ENCODE results near the gene CGB2.
"Not testable (repeated sequence)": the region's sequence is repeated elsewhere in the genome, so short reads cannot be mapped to it uniquely, and the experiment has no call there.

The CGB2 gene

DNA sequence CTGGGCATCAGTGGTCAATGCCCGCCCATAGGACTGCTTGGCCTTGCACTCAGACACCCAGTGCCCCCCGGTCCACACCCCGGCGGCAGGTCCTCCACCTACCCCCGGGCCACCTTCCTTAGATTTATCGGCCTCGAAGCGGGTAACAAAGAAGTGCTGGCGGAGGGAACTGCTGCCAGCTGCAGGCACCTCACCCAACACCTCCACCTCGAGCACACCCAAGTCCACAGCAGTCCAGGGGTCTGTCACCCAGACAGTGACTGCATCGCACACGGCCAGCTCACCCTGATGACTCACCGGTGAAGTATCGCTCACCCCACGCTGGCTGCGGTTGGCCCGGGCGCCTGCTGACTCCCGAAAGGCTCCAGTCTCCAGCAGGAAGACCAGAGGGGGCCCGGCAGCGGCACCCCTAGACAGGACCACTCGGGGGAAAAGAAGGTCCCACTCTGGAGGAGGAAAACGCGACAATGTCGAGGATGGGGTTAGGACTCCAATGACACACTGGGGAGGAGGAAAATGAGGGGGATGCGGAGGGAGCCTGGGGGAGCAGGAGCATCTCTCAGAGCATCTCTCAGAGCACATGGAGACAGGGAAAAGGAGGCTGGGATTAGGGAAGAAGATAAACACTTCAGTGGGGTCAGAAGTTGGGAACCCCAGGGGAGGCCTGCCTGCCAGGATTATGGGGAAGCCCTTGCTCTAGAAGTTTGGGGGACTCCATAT lies 7.0 kb downstream of the CGB2 start:
- not testable (repeated sequence) for DNase-seq

DNA sequence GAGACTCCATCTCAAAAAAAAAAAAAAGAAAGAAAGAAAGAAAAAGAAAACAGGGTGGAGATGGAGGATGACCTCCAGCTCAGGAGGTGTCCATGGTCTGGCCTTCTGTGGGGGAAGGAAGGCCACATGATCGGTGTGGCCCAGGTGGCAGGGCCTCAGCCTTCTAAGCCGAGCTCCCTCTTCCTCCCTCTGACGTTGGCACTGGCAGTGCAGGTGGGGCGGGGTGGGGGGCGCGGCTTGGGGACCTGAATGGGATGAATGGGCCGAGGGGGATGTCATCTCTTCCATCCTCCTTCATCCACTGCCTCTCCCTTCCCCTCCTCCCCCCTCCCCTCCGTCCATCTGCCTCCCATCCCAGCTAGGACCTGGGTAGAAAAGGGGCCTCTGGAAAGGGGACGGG lies 8.0 kb downstream of the CGB2 start:
- not testable (repeated sequence) for DNase-seq

DNA sequence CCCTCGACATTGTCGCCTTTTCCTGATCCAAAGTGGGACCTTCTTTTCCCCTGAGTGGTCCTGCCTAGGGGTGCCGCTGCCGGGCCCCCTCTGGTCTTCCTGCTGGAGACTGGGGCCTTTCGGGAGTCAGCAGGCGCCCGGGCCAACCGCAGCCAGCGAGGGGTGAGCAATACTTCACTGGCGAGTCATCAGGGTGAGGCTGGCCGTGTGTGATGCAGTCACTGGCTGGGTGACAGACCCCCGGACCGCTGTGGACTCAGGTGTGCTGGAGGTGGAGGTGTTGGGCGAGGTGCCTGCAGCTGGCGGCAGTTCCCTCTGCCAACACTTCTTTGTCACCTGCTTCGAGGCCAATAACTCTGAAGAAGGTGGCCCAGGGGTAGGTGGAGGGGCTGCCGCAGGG lies 10.5 kb downstream of the CGB2 start:
- DNase-seq = no peak

DNA sequence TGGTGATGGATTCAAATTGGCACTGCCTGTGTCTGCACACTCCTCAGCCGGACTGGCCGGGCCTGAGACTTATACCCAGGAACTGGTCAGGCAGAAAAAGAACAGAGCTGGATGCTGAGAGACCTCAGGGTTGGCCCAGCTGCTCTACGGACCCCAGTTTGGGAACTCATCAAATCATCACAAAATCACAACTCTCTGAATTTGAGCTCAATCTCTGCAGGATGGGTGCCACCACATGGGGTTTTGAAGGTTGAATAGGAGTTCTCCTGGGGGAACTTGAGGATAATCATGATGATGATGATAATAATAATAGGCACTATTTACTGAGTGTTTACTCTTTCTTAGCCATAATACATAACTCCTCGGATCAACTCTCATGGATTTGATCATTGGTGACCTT lies 11.0 kb downstream of the CGB2 start:
- not testable (repeated sequence) for DNase-seq

DNA sequence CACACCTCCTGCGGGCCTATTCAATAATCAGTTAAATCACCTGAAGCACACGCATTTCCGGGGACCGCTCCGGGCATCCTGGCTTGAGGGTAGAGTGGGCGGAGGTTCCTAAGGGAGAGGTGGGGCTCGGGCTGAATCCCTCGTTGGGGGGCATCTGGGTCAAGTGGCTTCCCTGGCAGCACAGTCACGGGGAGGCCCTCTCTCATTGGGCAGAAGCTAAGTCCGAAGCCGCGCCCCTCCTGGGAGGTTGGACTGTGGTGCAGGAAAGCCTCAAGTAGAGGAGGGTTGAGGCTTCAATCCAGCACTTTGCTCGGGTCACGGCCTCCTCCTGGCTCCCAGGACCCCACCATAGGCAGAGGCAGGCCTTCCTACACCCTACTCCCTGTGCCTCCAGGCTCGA lies 11.9 kb downstream of the CGB2 start, which contains the start of gene CGB5:
Gene CGB5 (plus strand): TSS at position 301 of the 400 bp plus-strand sequence. CDS start 362 bp downstream, outside the sequence.
- not testable (repeated sequence) for DNase-seq

DNA sequence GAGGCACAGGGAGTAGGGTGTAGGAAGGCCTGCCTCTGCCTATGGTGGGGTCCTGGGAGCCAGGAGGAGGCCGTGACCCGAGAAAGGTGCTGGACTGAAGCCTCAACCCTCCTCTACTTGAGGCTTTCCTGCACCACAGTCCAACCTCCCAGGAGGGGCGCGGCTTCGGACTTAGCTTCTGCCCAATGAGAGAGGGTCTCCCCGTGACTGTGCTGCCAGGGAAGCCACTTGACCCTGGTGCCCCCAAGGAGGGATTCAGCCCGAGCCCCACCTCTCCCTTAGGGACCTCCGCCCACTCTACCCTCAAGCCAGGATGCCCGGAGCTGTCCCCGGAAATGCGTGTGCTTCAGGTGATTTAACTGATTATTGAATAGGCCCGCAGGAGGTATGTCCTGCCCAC lies 17.3 kb downstream of the CGB2 start, which contains the start of gene CGB8:
Gene CGB8 (minus strand): TSS at position 101 of the 400 bp plus-strand sequence. CDS start 372 bp downstream, outside the sequence.
- not testable (repeated sequence) for DNase-seq

DNA sequence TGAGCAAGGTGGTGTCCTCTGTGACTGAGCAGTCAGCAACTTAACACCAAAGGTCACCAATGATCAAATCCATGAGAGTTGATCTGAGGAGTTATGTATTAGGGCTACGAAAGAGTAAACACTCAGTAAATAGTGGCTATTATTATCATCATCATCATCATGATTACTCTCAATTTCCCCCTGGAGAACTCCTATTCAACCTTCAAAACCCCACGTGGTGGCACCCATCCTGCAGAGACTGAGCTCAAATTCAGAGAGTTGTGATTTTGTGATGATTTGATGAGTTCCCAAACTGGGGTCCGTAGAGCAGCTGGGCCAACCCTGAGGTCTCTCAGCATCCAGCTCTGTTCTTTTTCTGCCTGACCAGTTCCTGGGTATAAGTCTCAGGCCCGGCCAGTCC lies 18.1 kb downstream of the CGB2 start:
- not testable (repeated sequence) for DNase-seq

DNA sequence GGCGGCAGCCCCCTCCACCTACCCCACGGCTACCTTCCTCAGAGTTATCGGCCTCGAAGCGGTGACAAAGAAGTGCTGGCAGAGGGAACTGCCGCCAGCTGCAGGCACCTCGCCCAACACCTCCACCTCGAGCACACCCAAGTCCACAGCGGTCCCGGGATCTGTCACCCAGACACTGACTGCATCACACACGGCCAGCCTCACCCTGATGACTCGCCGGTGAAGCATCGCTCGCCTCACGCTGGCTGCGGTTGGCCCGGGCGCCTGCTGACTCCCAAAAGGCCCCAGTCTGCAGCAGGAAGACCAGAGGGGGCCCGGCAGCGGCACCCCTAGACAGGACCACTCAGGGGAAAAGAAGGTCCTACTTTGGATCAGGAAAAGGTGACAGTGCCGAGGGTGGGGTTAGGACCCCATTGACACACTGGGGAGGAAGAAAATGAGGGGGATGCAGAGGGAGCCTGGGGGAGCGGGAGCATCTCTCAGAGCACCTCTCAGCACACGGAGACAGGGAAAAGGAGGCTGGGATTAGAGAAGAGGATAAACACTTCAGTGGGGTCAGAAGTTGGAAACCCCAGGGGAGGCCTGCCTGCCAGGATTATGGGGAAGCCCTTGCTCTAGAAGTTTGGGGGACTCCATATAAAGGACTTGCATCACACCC lies 18.8 kb downstream of the CGB2 start:
- not testable (repeated sequence) for DNase-seq

DNA sequence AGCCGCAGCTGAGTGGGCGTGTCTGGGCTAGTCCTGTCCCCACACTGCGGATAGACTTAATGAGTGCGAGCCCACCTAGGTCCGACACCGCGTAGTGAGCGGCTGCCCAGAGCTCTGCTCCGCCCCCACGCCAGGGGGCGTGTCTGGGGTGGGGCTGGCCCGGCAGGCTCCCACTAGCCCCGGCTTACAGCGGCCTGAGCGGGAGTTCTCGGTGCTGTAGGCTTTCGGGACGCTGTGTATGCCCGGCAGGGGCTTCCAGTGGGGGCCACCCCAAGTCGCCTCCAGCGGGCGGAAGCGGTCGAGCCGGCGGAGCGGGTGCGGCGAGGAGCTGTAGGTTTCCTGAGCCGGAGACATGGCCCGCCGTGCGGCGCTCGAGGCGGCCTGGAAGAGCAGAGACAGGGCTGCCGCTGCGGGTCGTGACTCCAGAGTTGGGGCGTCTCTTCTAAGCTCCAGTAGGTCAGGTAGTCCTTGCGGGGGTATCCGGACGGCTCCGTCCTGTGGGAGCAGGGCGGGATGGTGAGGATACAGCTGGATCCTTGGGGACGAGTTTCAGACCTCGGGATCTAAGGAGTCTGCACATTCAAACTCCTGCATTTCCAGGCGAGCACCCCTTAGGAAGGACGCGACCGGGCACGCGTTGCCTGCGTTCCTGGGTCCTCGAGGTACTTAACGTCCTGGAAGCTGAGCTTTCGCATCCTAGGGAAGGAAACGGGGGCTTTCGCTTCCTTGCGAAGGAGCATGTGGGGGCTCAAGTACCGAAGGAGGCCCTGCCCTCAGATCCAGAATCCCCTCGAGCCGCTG lies 24.6 kb downstream of the CGB2 start:
- DNase-seq = peak; percentile 73

DNA sequence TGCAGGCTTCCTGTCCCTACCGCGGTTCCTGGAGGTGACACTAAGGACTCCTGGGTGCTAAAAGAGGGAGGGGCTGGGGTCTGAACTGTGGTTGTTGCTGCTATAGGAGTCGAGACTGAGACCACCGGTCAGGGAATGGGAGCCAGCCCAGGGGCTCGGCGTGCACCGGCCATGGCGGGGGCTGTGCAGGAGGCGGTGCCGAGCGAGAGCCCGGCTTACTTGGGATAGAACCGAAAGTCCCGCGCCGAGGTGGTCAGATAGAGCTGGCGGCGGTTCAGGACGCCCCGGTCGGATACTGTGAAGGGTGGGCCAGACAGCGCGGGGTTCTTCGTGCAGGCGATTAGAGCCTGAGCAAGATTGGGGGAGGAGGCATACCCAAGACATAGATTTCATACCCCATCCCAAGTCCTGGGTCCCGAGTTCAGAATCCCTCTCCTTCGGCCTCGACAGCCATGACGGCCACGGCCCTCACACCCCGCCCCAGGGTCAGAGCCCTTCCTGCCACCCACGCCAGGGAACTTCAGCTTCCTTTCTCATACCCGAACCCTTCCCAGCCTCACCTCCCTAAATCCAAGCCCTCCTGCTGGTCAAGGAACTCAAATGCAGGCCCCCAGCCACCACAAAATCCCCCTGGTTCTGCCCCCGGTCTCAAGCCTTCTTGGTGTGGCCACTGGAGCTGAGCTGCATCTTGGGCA lies 25.4 kb downstream of the CGB2 start:
- DNase-seq = not testable (repeated sequence)

DNA sequence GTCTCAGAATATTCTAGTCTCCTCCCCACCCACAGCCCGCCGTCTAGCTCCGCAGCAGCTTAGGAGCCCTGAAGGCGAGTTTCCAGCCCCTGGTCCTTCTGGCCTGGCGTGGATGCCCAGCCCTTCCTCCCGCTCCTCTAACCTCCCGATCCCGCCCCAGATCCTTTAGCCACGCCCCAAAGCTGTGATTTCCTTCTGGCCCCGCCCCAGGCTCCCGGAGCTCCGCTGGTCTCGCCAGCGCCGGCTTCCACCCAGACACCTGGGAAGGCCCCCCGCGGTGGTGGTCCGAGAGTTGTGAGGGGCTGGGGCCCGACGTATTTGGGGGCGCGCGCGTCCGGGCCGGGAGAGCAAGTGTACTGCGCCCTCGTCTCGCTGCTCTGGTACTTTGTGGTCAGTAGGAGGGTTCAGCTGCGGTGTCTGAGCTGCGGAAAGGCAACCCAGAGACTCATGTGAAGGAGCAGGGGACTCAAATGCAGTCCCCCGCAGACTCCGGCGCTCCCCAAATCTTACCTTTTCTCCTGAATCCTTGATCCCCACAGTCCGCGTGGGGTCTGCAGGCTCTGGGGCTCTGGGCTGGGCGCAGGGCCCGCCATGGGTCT lies 26.0 kb downstream of the CGB2 start, which contains the start of gene CGB7:
Gene CGB7 (minus strand): TSS at position 114 of the 599 bp plus-strand sequence. CDS start 2,374 bp downstream, outside the sequence.
- peak; percentile 74 for DNase-seq

DNA sequence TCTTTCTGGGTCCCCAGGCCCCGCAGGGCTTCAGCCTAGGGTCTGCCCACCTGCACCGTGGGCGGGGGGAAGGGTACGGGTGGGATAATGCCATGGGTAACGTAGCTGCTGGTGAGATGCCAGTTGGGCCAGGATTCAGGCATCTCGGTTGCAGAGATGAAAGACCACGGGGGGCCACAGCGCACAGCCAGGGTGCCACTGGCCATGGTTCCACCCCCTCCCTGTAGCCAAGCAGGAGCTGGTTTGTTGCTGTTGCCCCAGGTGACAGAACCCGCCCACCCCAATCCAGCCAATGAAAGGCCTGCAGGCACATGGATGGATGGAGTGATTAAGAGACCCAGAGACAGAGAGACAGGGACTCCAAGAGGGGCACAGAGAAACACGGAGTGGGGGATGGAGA lies 26.9 kb downstream of the CGB2 start:
- peak; percentile 54 for DNase-seq

DNA sequence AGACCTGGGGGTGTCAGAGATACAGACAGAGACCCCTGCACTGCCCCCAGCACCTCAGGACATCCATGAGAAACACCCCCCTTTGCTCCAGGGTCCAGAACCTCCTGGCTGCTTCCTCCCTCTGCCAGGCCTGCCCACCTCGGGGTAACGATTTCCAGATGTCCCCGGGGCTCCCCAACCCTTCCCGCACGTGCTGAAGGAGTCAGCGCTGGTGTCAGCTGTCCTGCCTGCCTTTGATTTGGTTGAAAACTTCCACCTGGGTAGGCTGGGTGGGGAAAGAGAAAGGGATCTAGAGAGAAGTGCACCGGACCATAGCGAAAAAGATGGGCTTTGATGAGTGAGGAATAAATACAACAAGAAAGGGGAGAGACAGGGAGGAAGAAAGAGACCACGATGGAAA lies 27.4 kb downstream of the CGB2 start:
- DNase-seq = no peak

DNA sequence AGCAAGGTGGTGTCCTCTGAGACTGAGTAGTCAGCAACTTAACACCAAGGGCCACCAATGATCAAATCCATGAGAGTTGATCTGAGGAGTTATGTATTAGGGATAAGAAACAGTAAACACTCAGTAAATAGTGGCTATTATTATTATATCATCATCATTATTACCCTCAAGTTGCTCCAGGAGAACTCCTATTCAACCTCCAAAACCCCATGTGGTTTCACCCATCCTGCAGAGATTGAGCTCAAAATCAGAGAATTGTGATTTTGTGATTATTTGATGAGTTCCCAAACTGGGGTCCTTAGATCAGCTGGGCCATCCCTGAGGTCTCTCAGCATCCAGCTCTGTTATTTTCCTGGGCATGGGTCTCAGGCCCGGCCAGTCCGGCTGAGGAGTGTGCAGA lies 29.3 kb downstream of the CGB2 start:
- no peak for DNase-seq

DNA sequence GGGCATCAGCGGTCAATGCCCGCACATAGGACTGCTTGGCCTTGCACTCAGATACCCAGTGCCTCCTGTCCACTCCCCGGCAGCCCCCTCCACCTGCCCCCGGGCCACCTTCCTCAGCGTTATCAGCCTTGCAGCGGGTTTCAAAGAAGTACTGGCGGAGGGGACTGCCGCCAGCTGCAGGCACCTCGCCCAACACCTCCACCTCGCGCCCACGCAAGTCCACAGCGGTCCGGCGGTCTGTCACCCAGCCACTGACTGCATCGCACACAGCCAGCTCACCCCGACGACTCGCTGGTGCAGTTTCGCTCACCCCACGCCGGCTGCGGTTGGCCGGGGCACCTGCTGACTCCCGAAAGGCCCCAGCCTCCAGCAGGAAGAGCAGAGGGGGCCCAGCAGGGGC lies 29.8 kb downstream of the CGB2 start:
- DNase-seq = no peak

DNA sequence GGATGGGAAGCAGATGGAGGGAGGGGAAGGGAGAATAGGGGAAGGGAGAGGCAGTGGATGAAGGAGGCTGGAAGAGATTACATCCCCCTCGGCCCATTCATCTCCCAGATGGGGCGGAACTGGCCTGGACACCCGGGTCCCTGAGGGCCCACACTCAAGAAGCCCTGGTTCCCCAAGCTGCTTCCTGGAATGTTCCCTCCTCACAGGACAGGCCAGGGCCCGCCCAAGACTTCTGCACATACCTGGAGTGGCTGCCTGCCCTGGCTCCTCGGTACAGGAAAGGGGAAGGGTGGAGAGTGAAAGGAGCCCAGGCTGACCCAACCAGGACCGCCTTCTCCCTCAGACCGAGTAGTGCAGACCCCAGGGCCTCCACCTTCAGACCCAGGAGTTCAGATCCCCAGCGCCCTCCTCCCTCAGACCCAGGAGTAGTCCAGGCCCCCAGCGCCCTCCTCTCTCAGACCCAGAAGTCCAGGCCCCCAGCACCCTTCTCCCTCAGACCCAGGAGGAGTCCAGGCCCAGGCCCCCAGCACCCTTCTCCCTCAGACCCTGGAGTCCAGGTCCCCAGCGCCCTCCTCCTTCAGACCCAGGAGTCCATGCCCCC lies 32.4 kb downstream of the CGB2 start:
- no peak for DNase-seq

DNA sequence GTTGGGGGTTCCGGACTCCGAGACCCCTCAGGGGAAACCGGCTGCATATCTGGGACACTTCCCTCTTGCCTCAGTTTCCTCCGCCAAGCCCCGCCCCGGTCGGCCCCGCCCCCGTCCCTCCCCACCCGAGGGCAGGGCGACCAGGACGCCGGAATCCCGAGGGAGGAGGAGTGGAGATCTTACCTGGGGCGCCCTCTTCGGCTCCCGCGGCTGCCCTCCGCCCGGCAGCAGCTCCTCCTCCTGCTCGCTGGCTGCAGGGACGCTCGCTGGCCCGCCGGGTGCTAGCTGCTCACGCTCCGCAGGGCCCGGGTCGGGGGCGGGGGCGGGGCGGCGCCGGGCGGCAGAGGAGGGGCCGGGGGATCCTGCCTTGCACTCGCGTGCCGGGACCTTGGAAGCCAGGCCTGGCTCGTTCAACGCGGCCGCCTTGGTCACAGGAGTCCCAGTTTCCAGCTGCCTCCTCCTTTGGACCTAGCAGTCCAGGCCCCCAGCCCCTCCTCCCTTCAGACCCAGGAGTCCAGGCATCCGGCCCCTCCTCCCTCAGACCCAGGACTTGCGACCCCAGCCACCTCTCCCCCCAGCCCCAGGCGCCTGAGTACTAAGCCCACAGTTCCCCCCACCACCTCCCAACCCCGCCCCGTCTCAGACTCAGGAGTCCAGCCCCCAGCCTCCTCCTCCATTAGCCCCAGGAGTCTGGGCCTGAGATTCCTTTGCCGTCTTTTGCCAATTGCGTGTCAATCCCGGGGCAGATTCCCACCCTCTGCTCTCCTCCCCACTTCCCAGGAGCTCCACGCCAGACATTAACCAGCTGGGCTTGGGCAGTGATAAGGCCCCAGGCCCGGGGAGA lies 33.3 kb downstream of the CGB2 start, which contains the start of gene NTF4:
Gene NTF4 (minus strand): TSS at position 51 of the 844 bp plus-strand sequence. CDS start 2,821 bp downstream, outside the sequence.
- DNase-seq = no peak

DNA sequence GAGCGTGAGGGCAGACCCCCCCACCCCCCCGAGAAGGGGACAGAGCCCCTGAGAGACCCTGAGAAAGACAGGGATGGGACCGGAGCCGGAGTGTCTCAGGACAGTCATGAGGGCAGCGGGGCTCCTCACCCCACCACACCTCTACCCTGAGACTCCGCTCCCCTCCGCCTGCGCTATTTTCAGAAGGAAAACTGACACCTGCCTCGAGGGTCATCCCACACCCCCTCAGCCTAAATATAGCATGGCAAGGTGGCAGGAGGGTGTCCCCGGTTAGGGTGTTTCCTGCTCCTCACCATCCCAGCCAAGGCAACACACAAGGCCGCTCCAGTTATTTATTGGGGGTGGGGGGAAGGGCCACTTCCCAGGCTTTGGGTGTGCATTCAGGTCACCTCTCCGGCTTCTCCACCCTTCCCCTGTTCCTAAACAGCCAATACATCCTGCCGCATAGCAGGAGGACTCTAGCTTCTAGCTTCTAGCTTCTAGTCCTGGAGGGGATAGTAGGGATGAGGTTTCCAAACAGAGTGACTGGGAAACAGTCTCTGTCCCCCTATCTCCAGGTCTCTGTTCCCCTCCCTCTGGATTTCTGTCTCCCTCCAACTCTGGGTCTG lies 34.3 kb downstream of the CGB2 start:
- DNase-seq = no peak

DNA sequence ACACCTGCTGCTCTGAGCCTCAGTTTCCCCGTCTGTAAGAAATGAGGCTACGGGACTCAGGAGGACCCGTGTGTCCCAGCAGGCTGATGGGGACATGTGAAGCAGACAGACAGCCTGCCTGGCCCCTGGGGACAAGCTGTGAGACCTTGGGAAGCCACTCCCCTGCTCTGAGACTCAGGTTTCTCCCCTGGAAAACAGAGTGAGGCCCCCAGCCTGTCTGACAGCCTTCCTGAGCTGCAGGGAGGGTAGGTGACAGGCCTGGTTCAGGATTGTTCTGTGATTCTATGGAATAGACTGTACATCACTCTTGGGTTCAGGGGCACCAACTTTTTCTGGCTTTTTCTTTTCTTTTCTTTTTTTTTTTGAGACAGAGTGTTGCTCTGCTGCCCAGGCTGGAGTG lies 35.9 kb downstream of the CGB2 start:
- DNase-seq = no peak

DNA sequence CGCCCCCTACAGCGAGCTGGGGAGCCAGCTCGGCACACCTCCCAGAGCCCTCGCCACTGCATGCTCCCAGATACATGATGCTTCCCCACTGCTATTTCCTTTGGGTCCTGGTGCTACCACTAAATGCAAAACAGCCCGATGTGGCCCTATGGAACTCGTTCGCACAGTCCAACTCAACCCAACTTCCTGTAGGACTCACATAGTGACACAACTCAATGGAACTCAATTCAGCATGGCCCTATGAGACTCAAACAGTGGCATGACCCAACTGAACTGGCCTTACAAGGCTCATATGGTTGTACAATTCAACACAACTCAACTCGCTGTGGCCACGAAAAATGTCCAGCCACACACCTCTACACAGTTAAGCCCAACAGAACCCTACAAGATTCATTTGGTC lies 37.3 kb downstream of the CGB2 start:
- no peak for DNase-seq

Measured in stimulated activated CD8-positive, alpha-beta memory T cell treated with anti-CD3 and anti-CD28 coated beads, Interleukin-4, amount 100 ng/mL, for 48 hours (primary cell).